Endodermal cell (in vitro differentiated cells): ENCODE data around the gene DHRS7C. TPM values are rescaled to one million over a fixed set of nuclear protein-coding genes. Genes with fewer than 3 reads are reported as not detected.

Experiments
- DNase-seq: peaks from one replicate; pipeline ENCODE4 v3.0.0-alpha.2; 2017
- H3K27ac ChIP-seq: 2 replicates; pipeline ENCODE4 v1.5.1; 2013; ENCODE audit warnings: mild to moderate bottlenecking, low read depth, low read length, moderate library complexity
- H3K27me3 ChIP-seq: 2 replicates; pipeline ENCODE4 v1.6.1; 2013; ENCODE audit warnings: mild to moderate bottlenecking, low read length, moderate library complexity; ENCODE audit not compliant: insufficient read depth, control insufficient read depth, poor library complexity, severe bottlenecking
- H3K36me3 ChIP-seq: 2 replicates; pipeline ENCODE4 v1.7.0; 2013; ENCODE audit warnings: mild to moderate bottlenecking, low read length, moderate library complexity; ENCODE audit not compliant: control insufficient read depth, insufficient read depth
- H3K4me1 ChIP-seq: one replicate; pipeline ENCODE4 v1.7.0; 2013; ENCODE audit warnings: low read length; ENCODE audit not compliant: control insufficient read depth, insufficient read depth
- H3K4me3 ChIP-seq: 2 replicates; pipeline ENCODE4 v1.5.1; 2013; ENCODE audit warnings: mild to moderate bottlenecking, low read length, moderate library complexity
- H3K9ac ChIP-seq: 2 replicates; pipeline ENCODE4 v1.6.1; 2013; ENCODE audit warnings: mild to moderate bottlenecking, low read length, moderate library complexity; ENCODE audit not compliant: poor library complexity, severe bottlenecking; ENCODE audit errors: extremely low read depth
- H3K9me3 ChIP-seq: 2 replicates; pipeline ENCODE4 v1.6.1; 2013; ENCODE audit warnings: mild to moderate bottlenecking, low read length, moderate library complexity; ENCODE audit not compliant: control insufficient read depth
- H3K27ac Mint-ChIP-seq: 2 replicates; pipeline ENCODE4 v1.8.0; 2020; ENCODE audit warnings: mixed read lengths
- H3K27me3 Mint-ChIP-seq: 2 replicates; pipeline ENCODE4 v1.8.0; 2021; ENCODE audit warnings: mild to moderate bottlenecking, mixed read lengths; ENCODE audit not compliant: insufficient read depth
- H3K36me3 Mint-ChIP-seq: 2 replicates; pipeline ENCODE4 v1.8.0; 2020; ENCODE audit warnings: low read depth, mixed read lengths
- H3K4me1 Mint-ChIP-seq: 2 replicates; pipeline ENCODE4 v1.8.0; 2020; ENCODE audit warnings: mixed read lengths
- H3K4me3 Mint-ChIP-seq: 2 replicates; pipeline ENCODE4 v1.8.0; 2020; ENCODE audit warnings: mild to moderate bottlenecking, moderate library complexity, mixed read lengths
- H3K9me3 Mint-ChIP-seq: 2 replicates; pipeline ENCODE4 v1.8.0; 2020; ENCODE audit warnings: mild to moderate bottlenecking, mixed read lengths
- CTCF ChIP-seq: fragments of 200-600 bp; sonication (generic); conservative IDR thresholded peaks from 2 replicates; pipeline ENCODE4 v1.5.0; 2021; ENCODE audit warnings: antibody characterized with exemption, mild to moderate bottlenecking
- WGBS, 2 experiments: methylation state at CpG; one replicate each; pipeline versions ENCODE4 v1.1.5 to v1.1.7; 2013; ENCODE audit warnings: missing lambda C conversion rate in 2 of 2, mixed read lengths in 1 of 2; ENCODE audit not compliant: insufficient coverage in 1 of 2, insufficient read length in 1 of 2; 5-methylcytosine and 5-hydroxymethylcytosine counted together
- total RNA-seq, 2 donors: library from RNA; stranded (reverse); fragmentation: NEBNext Ultra II Directional in 1 of 2; extraction: Animal tissue kit (Norgen Biotek cat#: 25700) in 1 of 2; gene quantifications; 2 replicates in 1 of 2; 3 replicates in 1 of 2; pipeline ENCODE4 v1.2.1, GENCODE V29; 2021

The DHRS7C gene
- total RNA-seq, 2 donors from 2014 or later: not detected

- Histone ChIP-seq H3K4me1 (no peaks in the 10 kb centered on the region), H3K9me3 (no peaks in the 10 kb centered on the region), H3K9ac (no peak overlapping the region), H3K4me3 (no peak overlapping the region), H3K27ac (no peak overlapping the region), H3K36me3 (no peaks in the 10 kb centered on the region), H3K27me3 (no peaks in the 10 kb centered on the region)
- Mint-ChIP-seq H3K4me3 (no peak overlapping the region), H3K27ac (no peak overlapping the region), H3K4me1 (no peaks in the 10 kb centered on the region), H3K27me3 (no peaks in the 10 kb centered on the region), H3K9me3 (peaks cover 2% of the 10 kb centered on the region), H3K36me3 (no peaks in the 10 kb centered on the region)
- WGBS, 2 experiments: 95 to 97% methylated on average over 16 to 27 of the region's 27 CpGs
- DNase-seq: no peak
- no peak for TF ChIP-seq CTCF
Observed at GRCh38 chr17:9771465-9771864, 19.9 kb downstream of the DHRS7C start.

- H3K9me3 Mint-ChIP-seq: no peaks in the 10 kb centered on the region
- WGBS, 2 experiments: 89 to 90% methylated on average over 11 to 15 of the region's 15 CpGs
- H3K36me3 Mint-ChIP-seq: no peaks in the 10 kb centered on the region
- Histone ChIP-seq H3K27ac (no peak overlapping the region), H3K4me3 (no peak overlapping the region), H3K36me3 (no peaks in the 10 kb centered on the region), H3K9me3 (no peaks in the 10 kb centered on the region), H3K27me3 (peaks cover 16% of the 10 kb centered on the region), H3K4me1 (no peaks in the 10 kb centered on the region), H3K9ac (no peak overlapping the region)
- DNase-seq: peak; percentile 57
- H3K4me3 Mint-ChIP-seq: no peak overlapping the region
- no peak for TF ChIP-seq CTCF
- H3K27ac Mint-ChIP-seq: no peak overlapping the region
- peaks cover 10% of the 10 kb centered on the region for H3K27me3 Mint-ChIP-seq
- H3K4me1 Mint-ChIP-seq: no peaks in the 10 kb centered on the region
Observed at GRCh38 chr17:9769036-9769695, 22.2 kb downstream of the DHRS7C start.

GRCh38 chr17:9768381-9768934 is 22.9 kb downstream of the DHRS7C start:
- Histone ChIP-seq H3K4me1 (no peaks in the 10 kb centered on the region), H3K27me3 (peaks cover 17% of the 10 kb centered on the region), H3K27ac (no peak overlapping the region), H3K36me3 (no peaks in the 10 kb centered on the region), H3K4me3 (no peak overlapping the region), H3K9me3 (no peaks in the 10 kb centered on the region), H3K9ac (no peak overlapping the region)
- 56 to 100% methylated on average over 1 to 5 of the region's 5 CpGs for WGBS, 2 experiments
- no peaks in the 10 kb centered on the region for H3K4me1 Mint-ChIP-seq
- peak; percentile 65 for DNase-seq
- TF ChIP-seq CTCF: peak; percentile 78
- no peak overlapping the region for H3K4me3 Mint-ChIP-seq
- no peak overlapping the region for H3K27ac Mint-ChIP-seq
- no peaks in the 10 kb centered on the region for H3K9me3 Mint-ChIP-seq
- H3K27me3 Mint-ChIP-seq: peaks cover 15% of the 10 kb centered on the region
- H3K36me3 Mint-ChIP-seq: no peaks in the 10 kb centered on the region
